IMR-90 (cell line): ENCODE measurements around the gene VPS8. TPM values are rescaled to one million over a fixed set of nuclear protein-coding genes. Genes with fewer than 3 reads are reported as not detected.

Experiments
- ATAC-seq: fragments of 200-7000 bp; cut with Tn5 transposase; 2 replicates; pipeline ENCODE4 v1.9.1; 2020; ENCODE audit warnings: low read depth, mild to moderate bottlenecking, moderate library complexity
- BruUV-seq: library from RNA; stranded (reverse); fragments of 400-500 nt; replicated peaks from 2 replicates; lab custom pipeline; 2021; lab: Mats Ljungman, UMichigan
- CTCF ChIA-PET: fragments of 300-600 bp; formaldehyde crosslinking; extraction: SDS; loops from one replicate; lab custom pipeline; 2021; ENCODE audit warnings: antibody characterized with exemption; lab: Yijun Ruan, JAX
- POLR2A ChIA-PET: fragments of 300-600 bp; sonication (Branson Sonifier 250); formaldehyde crosslinking; loops from one replicate; lab custom pipeline; 2022; ENCODE audit warnings: antibody characterized with exemption; ENCODE audit not compliant: unreplicated experiment; lab: Charles Lee
- DNase-seq: peaks from one replicate; pipeline ENCODE4 v3.0.0; 2013
- H2AFZ ChIP-seq: replicated peaks from 2 replicates; pipeline ENCODE3; 2013; ENCODE audit warnings: low read length, mild to moderate bottlenecking; ENCODE audit not compliant: poor library complexity
- H2AK5ac ChIP-seq: 2 replicates; pipeline ENCODE4 v1.6.1; 2013; ENCODE audit warnings: low read depth, low read length, inconsistent platforms
- H2AK9ac ChIP-seq: replicated peaks from 2 replicates; pipeline ENCODE3; 2013; ENCODE audit warnings: mild to moderate bottlenecking, low read depth, low read length, moderate library complexity; ENCODE audit not compliant: poor library complexity
- H2BK120ac ChIP-seq: 2 replicates; pipeline ENCODE4 v1.6.1; 2013; ENCODE audit warnings: low read depth, low read length, inconsistent platforms
- H2BK15ac ChIP-seq: 3 replicates; pipeline ENCODE4 v1.6.1; 2013; ENCODE audit warnings: low read depth, low read length, inconsistent platforms
- H2BK20ac ChIP-seq: 2 replicates; pipeline ENCODE4 v1.6.1; 2013; ENCODE audit warnings: low read depth, mild to moderate bottlenecking, inconsistent platforms, low read length, moderate library complexity
- H2BK5ac ChIP-seq: 2 replicates; pipeline ENCODE4 v1.6.1; 2013; ENCODE audit warnings: mild to moderate bottlenecking, low read depth, low read length, inconsistent platforms; ENCODE audit not compliant: poor library complexity, severe bottlenecking
- H3K14ac ChIP-seq: replicated peaks from 2 replicates; pipeline ENCODE4 v1.6.1; 2013; ENCODE audit warnings: low read depth, low read length, inconsistent platforms
- H3K18ac ChIP-seq: 2 replicates; pipeline ENCODE4 v1.6.1; 2013; ENCODE audit warnings: low read depth, low read length, control low read depth
- H3K23ac ChIP-seq: 2 replicates; pipeline ENCODE4 v1.6.1; 2013; ENCODE audit warnings: low read depth, low read length, inconsistent platforms
- H3K27ac ChIP-seq: 2 replicates; pipeline ENCODE4 v1.5.1; 2013; ENCODE audit warnings: mild to moderate bottlenecking, control low read depth, low read length; ENCODE audit not compliant: insufficient read depth
- H3K27me3 ChIP-seq: 2 replicates; pipeline ENCODE4 v1.6.1; 2013; ENCODE audit warnings: low read length; ENCODE audit not compliant: control insufficient read depth, insufficient read depth
- H3K36me3 ChIP-seq: 2 replicates; pipeline ENCODE4 v1.6.1; 2013; ENCODE audit warnings: low read length, mixed read lengths; ENCODE audit not compliant: control insufficient read depth, insufficient read depth
- H3K4ac ChIP-seq: 2 replicates; pipeline ENCODE4 v1.6.1; 2013; ENCODE audit warnings: low read depth, low read length, inconsistent platforms
- H3K4me1 ChIP-seq: 2 replicates; pipeline ENCODE4 v1.6.1; 2013; ENCODE audit warnings: low read length, mixed read lengths; ENCODE audit not compliant: control insufficient read depth, insufficient read depth
- H3K4me2 ChIP-seq: 2 replicates; pipeline ENCODE4 v1.6.1; 2013; ENCODE audit warnings: low read depth, mild to moderate bottlenecking, control low read depth, low read length, moderate library complexity
- H3K4me3 ChIP-seq: 2 replicates; pipeline ENCODE4 v1.5.1; 2013; ENCODE audit warnings: low read depth, mild to moderate bottlenecking, control low read depth, low read length, moderate library complexity; ENCODE audit not compliant: insufficient read depth
- H3K56ac ChIP-seq: 2 replicates; pipeline ENCODE4 v1.6.1; 2013; ENCODE audit warnings: low read length, inconsistent platforms; ENCODE audit not compliant: insufficient read depth; ENCODE audit errors: extremely low read depth
- H3K79me1 ChIP-seq, 2 experiments: 2 replicates each; pipeline ENCODE4 v1.6.1; 2013; ENCODE audit warnings: low read length in 2 of 2, inconsistent platforms in 1 of 2, low read depth in 1 of 2
- H3K9ac ChIP-seq: 2 replicates; pipeline ENCODE4 v1.6.1; 2013; ENCODE audit warnings: low read depth, low read length, control low read depth
- H3K9me1 ChIP-seq: 2 replicates; pipeline ENCODE4 v1.6.1; 2013; ENCODE audit warnings: low read length, inconsistent platforms; ENCODE audit not compliant: insufficient read depth
- H3K9me3 ChIP-seq: 2 replicates; pipeline ENCODE4 v1.6.1; 2013; ENCODE audit warnings: low read length; ENCODE audit not compliant: control insufficient read depth, insufficient read depth
- H4K20me1 ChIP-seq: 2 replicates; pipeline ENCODE4 v1.6.1; 2013; ENCODE audit warnings: low read length, inconsistent platforms; ENCODE audit not compliant: insufficient read depth
- H4K5ac ChIP-seq: 2 replicates; pipeline ENCODE4 v1.6.1; 2013; ENCODE audit warnings: mild to moderate bottlenecking, low read depth, low read length, control low read depth
- H4K8ac ChIP-seq, 2 experiments: 2 replicates each; pipeline ENCODE4 v1.6.1; 2013; ENCODE audit warnings: low read depth in 2 of 2, low read length in 2 of 2, control low read depth in 1 of 2, inconsistent platforms in 1 of 2
- H4K91ac ChIP-seq: 2 replicates; pipeline ENCODE4 v1.6.1; 2013; ENCODE audit warnings: low read depth, low read length, inconsistent platforms; ENCODE audit not compliant: insufficient read depth
- CHD1 ChIP-seq: IDR thresholded peaks from 2 replicates; pipeline ENCODE4 v1.6.1; 2012; ENCODE audit warnings: low read depth, low read length, improper control_type of control experiment
- MAFK ChIP-seq: IDR thresholded peaks from 2 replicates; pipeline ENCODE4 v1.6.1; 2012; ENCODE audit warnings: low read depth, low read length, improper control_type of control experiment
- NFE2L2 ChIP-seq: fragments of 150-350 bp; IDR thresholded peaks from 2 replicates; pipeline ENCODE4 v1.6.1; 2016; ENCODE audit warnings: low read depth, mild to moderate bottlenecking, low read length
- RAD21 ChIP-seq: IDR thresholded peaks from 2 replicates; pipeline ENCODE4 v1.6.1; 2012; ENCODE audit warnings: low read length, improper control_type of control experiment
- RCOR1 ChIP-seq: IDR thresholded peaks from 2 replicates; pipeline ENCODE4 v1.6.1; 2012; ENCODE audit warnings: mild to moderate bottlenecking, low read length, improper control_type of control experiment; ENCODE audit not compliant: insufficient replicate concordance
- whole genome bisulfite sequencing, 2 experiments: methylation state at CpG; one replicate each; pipeline versions ENCODE4 v1.1.5 to v1.1.7; 2013; ENCODE audit warnings: missing lambda C conversion rate in 2 of 2; ENCODE audit not compliant: insufficient read length in 1 of 2; ENCODE audit errors: extremely low coverage in 2 of 2; 5-methylcytosine and 5-hydroxymethylcytosine counted together
- dilution Hi-C: fragments of 300-500 bp; cut with HindIII; formaldehyde crosslinking; loops from one replicate; pipeline ENCODE4 v1.14.3; 2018; ENCODE audit warnings: low sequenced_read_pairs; ENCODE audit not compliant: unreplicated experiment
- in situ Hi-C: fragments of 300-500 bp; cut with MboI; formaldehyde crosslinking; loops from 3 replicates; pipeline ENCODE4 v1.14.3; 2019; ENCODE audit warnings: low sequenced_read_pairs, inconsistent platforms, mixed read lengths
- intact Hi-C: fragments of 100-400 bp; cut with micrococcal nuclease; formaldehyde crosslinking; loops from 2 replicates; pipeline ENCODE4 v1.10.0; 2022
- polyA plus RNA-seq, 3 experiments: library from polyadenylated mRNA; depleted of rRNA; stranded (reverse); fragments of >200 nt; gene quantifications; 2 replicates each; pipeline ENCODE4 v1.2.3, GENCODE V29; 2012; ENCODE audit warnings: low replicate concordance in 1 of 3
- total RNA-seq: library from RNA; depleted of rRNA; stranded (reverse); fragments of >200 nt; gene quantifications from 2 replicates; pipeline ENCODE4 v1.2.3, GENCODE V29; 2012

The VPS8 gene
- total and polyA plus RNA-seq, 2 of the 4 experiments (the other 2 are of a cell fraction), result 14.0 to 56.1 TPM

- no peak overlapping the region for H3K4ac ChIP-seq
- no peak overlapping the region for H2AK5ac ChIP-seq
- H3K4me1 ChIP-seq, result no peaks in the 10 kb centered on the region
- H3K79me1 ChIP-seq, result no peaks in the 10 kb centered on the region
- H2BK120ac ChIP-seq, result no peak overlapping the region
- H3K4me3 ChIP-seq, result no peak overlapping the region
- H3K23ac ChIP-seq, result no peak overlapping the region
- H4K8ac ChIP-seq, result no peak overlapping the region
- BruUV-seq, result no TSS peak
- H4K20me1 ChIP-seq, result no peaks in the 10 kb centered on the region
- no peak for DNase-seq
- TF ChIP-seq RAD21 (no peak), NFE2L2 (no peak), RCOR1 (no peak), MAFK (no peak), CHD1 (no peak)
- CTCF ChIA-PET, result interaction anchor here (1.5 kb wide), 1 partner anchor 107 kb away, joined by 5 read pairs; no protein-coding TSS in a partner anchor
- H2BK15ac ChIP-seq, result no peak overlapping the region
- H3K56ac ChIP-seq, result no peak overlapping the region
- no peak overlapping the region for H3K9ac ChIP-seq
- no peak overlapping the region for H3K27ac ChIP-seq
- no peak overlapping the region for H2BK5ac ChIP-seq
- no peaks in the 10 kb centered on the region; the same call in 1 of the 2 replicates for H3K27me3 ChIP-seq
- H3K36me3 ChIP-seq, result no peaks in the 10 kb centered on the region
- no peak overlapping the region for H3K4me2 ChIP-seq
- intact Hi-C loops (no loop called here), dilution Hi-C loops (no loop called here), in situ Hi-C loops (no loop called here)
- no peak overlapping the region for H3K14ac ChIP-seq
- H3K9me3 ChIP-seq, result no peaks in the 10 kb centered on the region
- ATAC-seq, result no peak
- no peak overlapping the region for H4K5ac ChIP-seq
- POLR2A ChIA-PET, result no interaction called here
- no peak overlapping the region for H2AK9ac ChIP-seq
- WGBS, 2 experiments, result 51% methylated on average over 9 of the region's 28 CpGs; no CpG with 5 or more reads in 1 of the 2 experiments
- no peaks in the 10 kb centered on the region for H3K9me1 ChIP-seq
- no peak overlapping the region for H3K18ac ChIP-seq
- no peak overlapping the region for H4K91ac ChIP-seq
- no peak overlapping the region for H2BK20ac ChIP-seq
- H2AFZ ChIP-seq, result peak overlapping the region; percentile 51
Measured at GRCh38 chr3:185069037-185070030, 257.4 kb downstream of the VPS8 start.
